ENCODE measurements around the gene METTL13. TPM values are rescaled to one million over a fixed set of nuclear protein-coding genes. Genes with fewer than 3 reads are reported as not detected.

The METTL13 gene
- polyA plus RNA-seq, 2 of the 4 experiments (the other 2 are of a cell fraction): 53.7 to 54.0 TPM

DNA sequence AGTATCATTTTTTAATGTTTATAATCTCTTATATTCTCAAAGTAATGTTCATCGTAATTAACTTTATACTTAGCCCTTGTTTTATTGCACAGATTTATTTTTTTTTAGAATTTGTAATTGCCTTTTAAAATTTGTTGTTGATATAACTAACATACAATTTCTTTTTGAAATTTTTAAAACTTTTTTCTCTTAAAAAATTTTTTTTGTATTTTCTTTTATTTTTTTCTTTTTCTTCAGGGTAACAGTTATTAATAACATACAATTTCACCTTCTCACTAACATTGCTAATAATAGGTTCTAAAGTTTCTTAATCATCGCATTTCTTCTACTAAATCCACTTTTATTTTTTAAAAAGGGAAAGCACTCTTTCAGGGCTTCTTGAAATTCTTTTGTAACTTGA lies 28.3 kb upstream of the METTL13 start (continued):
- TF ChIP-seq, protein P1, sequence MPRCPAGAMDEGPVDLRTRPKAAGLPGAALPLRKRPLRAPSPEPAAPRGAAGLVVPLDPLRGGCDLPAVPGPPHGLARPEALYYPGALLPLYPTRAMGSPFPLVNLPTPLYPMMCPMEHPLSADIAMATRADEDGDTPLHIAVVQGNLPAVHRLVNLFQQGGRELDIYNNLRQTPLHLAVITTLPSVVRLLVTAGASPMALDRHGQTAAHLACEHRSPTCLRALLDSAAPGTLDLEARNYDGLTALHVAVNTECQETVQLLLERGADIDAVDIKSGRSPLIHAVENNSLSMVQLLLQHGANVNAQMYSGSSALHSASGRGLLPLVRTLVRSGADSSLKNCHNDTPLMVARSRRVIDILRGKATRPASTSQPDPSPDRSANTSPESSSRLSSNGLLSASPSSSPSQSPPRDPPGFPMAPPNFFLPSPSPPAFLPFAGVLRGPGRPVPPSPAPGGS (IDR thresholded peaks at IDR 0.05): no peak
- no peak for TF ChIP-seq PHF8 (IDR thresholded peaks at IDR 0.05; ENCODE audit: borderline replicate concordance, low read depth)
- TF ChIP-seq KDM5A (IDR thresholded peaks at IDR 0.05): no peak
- no peak for TF ChIP-seq HDAC2 (IDR thresholded peaks at IDR 0.05)

DNA sequence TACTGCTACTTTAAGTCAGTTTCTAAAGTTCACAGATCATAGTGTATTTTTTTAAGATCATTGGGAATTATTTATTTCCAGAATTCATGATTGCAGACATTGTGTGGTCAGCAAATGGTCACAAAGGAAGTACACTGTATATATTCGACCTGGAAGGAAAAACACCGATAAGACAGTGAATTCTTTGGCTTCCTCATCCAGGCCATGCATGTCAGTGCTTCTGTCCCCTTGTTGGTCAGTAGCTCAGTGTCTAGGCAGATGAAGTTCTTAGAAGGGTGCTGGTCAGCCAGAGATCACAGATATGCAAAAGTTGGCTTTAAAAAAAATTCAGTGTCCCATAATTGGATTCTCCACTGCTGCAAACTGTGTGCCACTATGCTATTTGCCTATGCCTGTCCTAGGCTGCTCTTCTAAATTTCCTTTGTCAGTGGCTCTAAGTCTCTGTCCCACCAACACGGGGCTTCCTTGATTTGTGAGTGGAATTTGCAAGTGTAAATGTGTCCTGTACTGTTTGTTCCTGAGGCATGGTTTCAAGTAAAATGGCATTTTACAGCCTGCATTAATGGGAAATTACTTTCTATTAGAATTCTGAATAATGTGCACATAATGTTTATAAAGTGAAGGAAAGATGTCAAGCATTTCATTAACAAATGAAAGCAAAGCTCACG lies 27.6 kb upstream of the METTL13 start:
- peaks cover 8% of the 10 kb centered on the region; the same call in 2 of the 3 replicates for H3K9me3 ChIP-seq
- H3K4me2 ChIP-seq: no peak overlapping the region
- ChIA-PET POLR2A (no interaction called here), CTCF (no interaction called here)
- FAIRE-seq (no peak), DNase-seq (ENCODE audit: low read depth in 1 of 2, low spot score in 1 of 2) (no peak), ATAC-seq (no peak)
- no peak overlapping the region for H3K4me3 ChIP-seq
- TF ChIP-seq RAD21 (conservative IDR thresholded peaks at IDR 0.05 in 1 of 2, IDR thresholded peaks at IDR 0.05 in 1 of 2) (no peak), KDM1A (IDR thresholded peaks at IDR 0.05; ENCODE audit: low read depth) (no peak), EHF (CRISPR knock-in tag; IDR thresholded peaks at IDR 0.05) (no peak), BHLHE40 (IDR thresholded peaks at IDR 0.05; ENCODE audit: low read depth, low read length) (no peak), GATA3 (IDR thresholded peaks at IDR 0.05; ENCODE audit: borderline replicate concordance) (no peak), JUN (IDR thresholded peaks at IDR 0.05) (no peak)
- TF ChIP-seq, protein P2, sequence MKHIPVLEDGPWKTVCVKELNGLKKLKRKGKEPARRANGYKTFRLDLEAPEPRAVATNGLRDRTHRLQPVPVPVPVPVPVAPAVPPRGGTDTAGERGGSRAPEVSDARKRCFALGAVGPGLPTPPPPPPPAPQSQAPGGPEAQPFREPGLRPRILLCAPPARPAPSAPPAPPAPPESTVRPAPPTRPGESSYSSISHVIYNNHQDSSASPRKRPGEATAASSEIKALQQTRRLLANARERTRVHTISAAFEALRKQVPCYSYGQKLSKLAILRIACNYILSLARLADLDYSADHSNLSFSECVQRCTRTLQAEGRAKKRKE (CRISPR knock-in tag; IDR thresholded peaks at IDR 0.05; ENCODE audit: low read depth): no peak
- TF ChIP-seq, protein P3, sequence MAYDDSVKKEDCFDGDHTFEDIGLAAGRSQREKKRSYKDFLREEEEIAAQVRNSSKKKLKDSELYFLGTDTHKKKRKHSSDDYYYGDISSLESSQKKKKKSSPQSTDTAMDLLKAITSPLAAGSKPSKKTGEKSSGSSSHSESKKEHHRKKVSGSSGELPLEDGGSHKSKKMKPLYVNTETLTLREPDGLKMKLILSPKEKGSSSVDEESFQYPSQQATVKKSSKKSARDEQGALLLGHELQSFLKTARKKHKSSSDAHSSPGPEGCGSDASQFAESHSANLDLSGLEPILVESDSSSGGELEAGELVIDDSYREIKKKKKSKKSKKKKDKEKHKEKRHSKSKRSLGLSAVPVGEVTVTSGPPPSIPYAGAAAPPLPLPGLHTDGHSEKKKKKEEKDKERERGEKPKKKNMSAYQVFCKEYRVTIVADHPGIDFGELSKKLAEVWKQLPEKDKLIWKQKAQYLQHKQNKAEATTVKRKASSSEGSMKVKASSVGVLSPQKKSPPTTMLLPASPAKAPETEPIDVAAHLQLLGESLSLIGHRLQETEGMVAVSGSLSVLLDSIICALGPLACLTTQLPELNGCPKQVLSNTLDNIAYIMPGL (CRISPR knock-in tag; IDR thresholded peaks at IDR 0.05; ENCODE audit: borderline replicate concordance): no peak
- H3K4me1 ChIP-seq: no peaks in the 10 kb centered on the region
- WGBS (ENCODE audit: missing lambda C conversion rate): 40% methylated on average over 4 of the region's 4 CpGs
- H3K27ac ChIP-seq: no peak overlapping the region

DNA sequence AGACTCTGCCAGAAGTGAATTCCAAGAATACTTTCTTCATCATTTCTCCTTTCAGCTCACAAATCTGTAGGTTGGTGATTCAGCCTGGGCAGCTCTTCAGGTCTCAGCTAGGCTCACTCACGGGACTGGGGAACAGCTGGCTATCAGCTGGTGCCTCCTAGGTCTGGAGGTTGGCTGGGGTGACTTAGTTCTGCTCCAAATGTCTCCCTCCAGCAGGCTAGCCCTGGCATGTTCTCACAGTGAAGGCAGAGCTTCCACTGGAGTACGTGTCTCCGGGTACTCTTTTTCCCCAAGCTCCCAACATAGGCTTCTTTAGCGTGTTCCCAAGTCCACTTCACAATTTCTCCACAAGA lies 27.1 kb upstream of the METTL13 start:
- Histone ChIP-seq H3K27ac (no peak overlapping the region), H3K4me2 (no peak overlapping the region), H3K9me3 (peaks cover 8% of the 10 kb centered on the region; the same call in 2 of the 3 replicates), H3K4me1 (no peaks in the 10 kb centered on the region), H3K4me3 (no peak overlapping the region)
- DNase-seq (ENCODE audit: low read depth in 1 of 2, low spot score in 1 of 2): no peak
- CTCF ChIA-PET: no interaction called here
- TF ChIP-seq ZFP36 (IDR thresholded peaks at IDR 0.05; ENCODE audit: borderline replicate concordance, partially characterized antibody): no peak
- TF ChIP-seq NPAS2 (CRISPR knock-in tag; IDR thresholded peaks at IDR 0.05; ENCODE audit: borderline replicate concordance): no peak
- no peak for TF ChIP-seq NFE2L2 (conservative IDR thresholded peaks at IDR 0.05; ENCODE audit: low read length)
- no peak for TF ChIP-seq EP300 (IDR thresholded peaks at IDR 0.05)
- TF ChIP-seq KDM5A (IDR thresholded peaks at IDR 0.05): no peak
- TF ChIP-seq HOXB5 (CRISPR knock-in tag; IDR thresholded peaks at IDR 0.05): no peak
- TF ChIP-seq RAD21 (conservative IDR thresholded peaks at IDR 0.05 in 1 of 2, IDR thresholded peaks at IDR 0.05 in 1 of 2): no peak
- TF ChIP-seq, protein P1 (IDR thresholded peaks at IDR 0.05): no peak
- no peak for TF ChIP-seq JUNB (IDR thresholded peaks at IDR 0.05)
- no peak for TF ChIP-seq MAZ (IDR thresholded peaks at IDR 0.05; ENCODE audit: borderline replicate concordance, low read depth, low read length)
- no peak for TF ChIP-seq CBX2 (IDR thresholded peaks at IDR 0.05; ENCODE audit: borderline replicate concordance, low read depth)
- TF ChIP-seq NR3C1 (IDR thresholded peaks at IDR 0.05): no peak
- no peak for TF ChIP-seq SMC3 (IDR thresholded peaks at IDR 0.05)
- 67% methylated on average over 4 of the region's 4 CpGs for WGBS (ENCODE audit: missing lambda C conversion rate)
- no peak for FAIRE-seq
- ATAC-seq: no peak
- POLR2A ChIA-PET: no interaction called here
